WTC11 (cell line): ENCODE measurements around the gene SLC1A3. TPM values are rescaled to one million over a fixed set of nuclear protein-coding genes. Genes with fewer than 3 reads are reported as not detected.

ENCODE experiments used
- ATAC-seq: fragments of 200-7000 bp; cut with Tn5 transposase; 2 replicates; pipeline ENCODE4 v1.10.0; 2021; ENCODE audit warnings: mild to moderate bottlenecking, moderate library complexity
- CTCF ChIA-PET: fragments of 300-600 bp; sonication (Branson Sonifier 250); formaldehyde crosslinking; loops from one replicate; lab custom pipeline; 2021; ENCODE audit warnings: antibody characterized with exemption; lab: Charles Lee
- POLR2A ChIA-PET: fragments of 350-600 bp; sonication (Branson Sonifier 250); formaldehyde crosslinking; loops from one replicate; lab custom pipeline; 2021; ENCODE audit warnings: antibody characterized with exemption; lab: Charles Lee
- DNase-seq: peaks from one replicate; pipeline ENCODE4 v3.0.0; 2021; ENCODE audit warnings: low spot score
- H3K27ac Mint-ChIP-seq: 2 replicates; pipeline ENCODE4 v1.8.0; 2021; ENCODE audit warnings: mixed read lengths
- H3K27me3 Mint-ChIP-seq: 2 replicates; pipeline ENCODE4 v1.8.0; 2021; ENCODE audit warnings: low read depth, mild to moderate bottlenecking, moderate library complexity, mixed read lengths
- H3K36me3 Mint-ChIP-seq: 2 replicates; pipeline ENCODE4 v1.8.0; 2021; ENCODE audit warnings: mixed read lengths
- H3K4me1 Mint-ChIP-seq: 2 replicates; pipeline ENCODE4 v1.8.0; 2022; ENCODE audit warnings: mixed read lengths
- H3K4me3 Mint-ChIP-seq: 2 replicates; pipeline ENCODE4 v1.8.0; 2021; ENCODE audit warnings: mild to moderate bottlenecking, moderate library complexity, mixed read lengths
- H3K9me3 Mint-ChIP-seq: 2 replicates; pipeline ENCODE4 v1.8.0; 2021; ENCODE audit warnings: mixed read lengths
- CREM ChIP-seq: sonication (generic); formaldehyde crosslinking; IDR thresholded peaks from 2 replicates; pipeline ENCODE4 v1.8.1; 2022; ENCODE audit warnings: mild to moderate bottlenecking, missing genetic modification reagents, moderate library complexity
- EMX1 ChIP-seq: fragments of 250-450 bp; sonication (Bioruptor Pico); IDR thresholded peaks from 2 replicates; pipeline ENCODE4 v1.8.0; 2021; ENCODE audit warnings: mild to moderate bottlenecking
- ESRRA ChIP-seq: sonication (generic); formaldehyde crosslinking; IDR thresholded peaks from 2 replicates; pipeline ENCODE4 v1.8.1; 2022; ENCODE audit warnings: mild to moderate bottlenecking, missing genetic modification reagents, borderline replicate concordance
- FOXK1 ChIP-seq: sonication (generic); formaldehyde crosslinking; IDR thresholded peaks from 2 replicates; pipeline ENCODE4 v1.8.0; 2022; ENCODE audit warnings: mild to moderate bottlenecking, moderate library complexity, missing genetic modification reagents
- IRF2 ChIP-seq: sonication (generic); formaldehyde crosslinking; IDR thresholded peaks from 2 replicates; pipeline ENCODE4 v1.8.0; 2022; ENCODE audit warnings: low read depth, missing genetic modification reagents, borderline replicate concordance
- KAT7 ChIP-seq: sonication (generic); formaldehyde crosslinking; IDR thresholded peaks from 2 replicates; pipeline ENCODE4 v1.8.1; 2023; ENCODE audit warnings: missing genetic modification reagents, mild to moderate bottlenecking, borderline replicate concordance
- MXD4 ChIP-seq: fragments of 250-450 bp; sonication (Bioruptor Pico); IDR thresholded peaks from 2 replicates; pipeline ENCODE4 v1.8.0; 2021; ENCODE audit warnings: mild to moderate bottlenecking, moderate library complexity, borderline replicate concordance
- NFATC4 ChIP-seq: fragments of 250-450 bp; sonication (Bioruptor Pico); IDR thresholded peaks from 2 replicates; pipeline ENCODE4 v1.9.0; 2021; ENCODE audit warnings: mild to moderate bottlenecking
- NFE2L1 ChIP-seq: sonication (generic); formaldehyde crosslinking; IDR thresholded peaks from 2 replicates; pipeline ENCODE4 v1.8.1; 2023; ENCODE audit warnings: missing genetic modification reagents
- SMAD4 ChIP-seq: sonication (generic); formaldehyde crosslinking; IDR thresholded peaks from 2 replicates; pipeline ENCODE4 v1.8.0; 2022; ENCODE audit warnings: mild to moderate bottlenecking, missing genetic modification reagents
- SOX15 ChIP-seq: fragments of 250-450 bp; sonication (Bioruptor Pico); IDR thresholded peaks from 2 replicates; pipeline ENCODE4 v1.9.0; 2021; ENCODE audit warnings: mild to moderate bottlenecking
- TCF7 ChIP-seq: sonication (generic); formaldehyde crosslinking; IDR thresholded peaks from 2 replicates; pipeline ENCODE4 v1.8.0; 2022; ENCODE audit warnings: mild to moderate bottlenecking, low read depth, missing genetic modification reagents, moderate library complexity
- TEAD1 ChIP-seq: sonication (generic); formaldehyde crosslinking; IDR thresholded peaks from 2 replicates; pipeline ENCODE4 v1.8.0; 2022; ENCODE audit warnings: mild to moderate bottlenecking, missing genetic modification reagents
- ZNF121 ChIP-seq: sonication (generic); formaldehyde crosslinking; IDR thresholded peaks from 2 replicates; pipeline ENCODE4 v1.8.0; 2023; ENCODE audit warnings: missing genetic modification reagents
- ZNF219 ChIP-seq: sonication (generic); formaldehyde crosslinking; IDR thresholded peaks from 2 replicates; pipeline ENCODE4 v1.8.0; 2023; ENCODE audit warnings: missing genetic modification reagents, mild to moderate bottlenecking, borderline replicate concordance
- total RNA-seq: library from RNA; stranded (reverse); gene quantifications from 3 replicates; pipeline ENCODE4 v1.2.3, GENCODE V29; 2021
- TF ChIP-seq, protein P1 (sequence below): fragments of 250-450 bp; sonication (Bioruptor Pico); IDR thresholded peaks from 2 replicates; pipeline ENCODE4 v1.9.0; 2021; ENCODE audit warnings: mild to moderate bottlenecking
- TF ChIP-seq, protein P2 (sequence below): sonication (generic); formaldehyde crosslinking; IDR thresholded peaks from 2 replicates; pipeline ENCODE4 v1.8.1; 2023; ENCODE audit warnings: mild to moderate bottlenecking, missing genetic modification reagents, moderate library complexity
- TF ChIP-seq, protein P3 (sequence below): sonication (generic); formaldehyde crosslinking; IDR thresholded peaks from 2 replicates; pipeline ENCODE4 v1.8.0; 2022; ENCODE audit warnings: mild to moderate bottlenecking, missing genetic modification reagents
- TF ChIP-seq, protein P4 (sequence below): sonication (generic); formaldehyde crosslinking; IDR thresholded peaks from 2 replicates; pipeline ENCODE4 v1.8.1; 2023; ENCODE audit warnings: mild to moderate bottlenecking, missing genetic modification reagents
- TF ChIP-seq, protein P5 (sequence below): fragments of 250-450 bp; sonication (Bioruptor Pico); IDR thresholded peaks from 2 replicates; pipeline ENCODE4 v1.9.0; 2021; ENCODE audit warnings: mild to moderate bottlenecking, borderline replicate concordance
- TF ChIP-seq, protein P6 (sequence below): sonication (generic); formaldehyde crosslinking; IDR thresholded peaks from 2 replicates; pipeline ENCODE4 v1.8.1; 2023; ENCODE audit warnings: mild to moderate bottlenecking, missing genetic modification reagents, moderate library complexity

Gene SLC1A3
- total RNA-seq, 1 experiment from 2014 or later: 77.9 TPM

DNA sequence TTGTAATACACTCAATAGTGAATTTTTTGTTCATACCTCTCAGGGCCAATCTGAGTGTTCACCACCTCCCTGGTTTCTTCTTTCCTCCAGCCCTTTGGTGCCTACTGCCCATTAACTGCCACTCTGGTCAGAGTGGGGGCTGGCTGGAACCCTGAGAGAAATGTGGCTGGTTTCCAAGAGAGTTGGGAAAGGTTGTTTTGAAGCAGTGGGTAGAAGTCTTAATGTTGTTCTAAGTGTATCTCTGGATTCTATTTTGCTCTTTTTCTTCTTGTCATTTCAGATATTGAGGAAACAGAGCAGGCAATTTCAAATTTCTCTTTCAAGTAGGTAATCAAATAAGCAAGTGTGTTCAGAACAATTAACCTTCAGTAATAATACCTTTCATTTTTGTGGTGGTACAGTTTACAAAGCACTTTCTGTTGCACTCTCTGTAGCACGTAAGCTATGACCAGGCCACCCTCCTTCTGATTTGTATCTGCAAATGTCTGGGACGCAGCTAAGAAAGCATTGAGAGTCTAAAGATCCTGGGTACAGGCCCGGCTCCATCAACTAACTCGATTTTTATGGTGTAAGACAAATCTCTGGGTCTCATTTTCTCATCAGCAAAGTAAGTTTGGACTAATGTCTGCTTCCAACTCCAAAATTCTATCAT lies 8.4 kb downstream of the SLC1A3 start:
- TF ChIP-seq, protein P1, sequence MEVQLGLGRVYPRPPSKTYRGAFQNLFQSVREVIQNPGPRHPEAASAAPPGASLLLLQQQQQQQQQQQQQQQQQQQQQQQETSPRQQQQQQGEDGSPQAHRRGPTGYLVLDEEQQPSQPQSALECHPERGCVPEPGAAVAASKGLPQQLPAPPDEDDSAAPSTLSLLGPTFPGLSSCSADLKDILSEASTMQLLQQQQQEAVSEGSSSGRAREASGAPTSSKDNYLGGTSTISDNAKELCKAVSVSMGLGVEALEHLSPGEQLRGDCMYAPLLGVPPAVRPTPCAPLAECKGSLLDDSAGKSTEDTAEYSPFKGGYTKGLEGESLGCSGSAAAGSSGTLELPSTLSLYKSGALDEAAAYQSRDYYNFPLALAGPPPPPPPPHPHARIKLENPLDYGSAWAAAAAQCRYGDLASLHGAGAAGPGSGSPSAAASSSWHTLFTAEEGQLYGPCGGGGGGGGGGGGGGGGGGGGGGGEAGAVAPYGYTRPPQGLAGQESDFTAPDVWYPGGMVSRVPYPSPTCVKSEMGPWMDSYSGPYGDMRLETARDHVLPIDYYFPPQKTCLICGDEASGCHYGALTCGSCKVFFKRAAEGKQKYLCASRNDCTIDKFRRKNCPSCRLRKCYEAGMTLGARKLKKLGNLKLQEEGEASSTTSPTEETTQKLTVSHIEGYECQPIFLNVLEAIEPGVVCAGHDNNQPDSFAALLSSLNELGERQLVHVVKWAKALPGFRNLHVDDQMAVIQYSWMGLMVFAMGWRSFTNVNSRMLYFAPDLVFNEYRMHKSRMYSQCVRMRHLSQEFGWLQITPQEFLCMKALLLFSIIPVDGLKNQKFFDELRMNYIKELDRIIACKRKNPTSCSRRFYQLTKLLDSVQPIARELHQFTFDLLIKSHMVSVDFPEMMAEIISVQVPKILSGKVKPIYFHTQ (CRISPR knock-in tag): no peak
- TF ChIP-seq SOX15 (CRISPR knock-in tag) (no peak), FOXK1 (CRISPR knock-in tag) (no peak), NFE2L1 (no peak), TEAD1 (CRISPR knock-in tag) (no peak), IRF2 (CRISPR knock-in tag) (no peak), SMAD4 (CRISPR knock-in tag) (no peak), CREM (CRISPR knock-in tag) (no peak), ESRRA (CRISPR knock-in tag) (no peak), ZNF219 (no peak), ZNF121 (CRISPR knock-in tag) (no peak)
- Mint-ChIP-seq H3K36me3 (peaks cover 30% of the 10 kb centered on the region), H3K4me3 (no peak overlapping the region), H3K27ac (peak overlapping the region; percentile 94), H3K27me3 (no peaks in the 10 kb centered on the region), H3K9me3 (no peaks in the 10 kb centered on the region), H3K4me1 (peaks cover 88% of the 10 kb centered on the region)
- CTCF ChIA-PET: interaction anchor here (0.6 kb wide), 1 partner anchor 200 kb away, joined by 5 read pairs; no protein-coding TSS in a partner anchor
- ATAC-seq (no peak), DNase-seq (no peak)
- POLR2A ChIA-PET: no interaction called here

DNA sequence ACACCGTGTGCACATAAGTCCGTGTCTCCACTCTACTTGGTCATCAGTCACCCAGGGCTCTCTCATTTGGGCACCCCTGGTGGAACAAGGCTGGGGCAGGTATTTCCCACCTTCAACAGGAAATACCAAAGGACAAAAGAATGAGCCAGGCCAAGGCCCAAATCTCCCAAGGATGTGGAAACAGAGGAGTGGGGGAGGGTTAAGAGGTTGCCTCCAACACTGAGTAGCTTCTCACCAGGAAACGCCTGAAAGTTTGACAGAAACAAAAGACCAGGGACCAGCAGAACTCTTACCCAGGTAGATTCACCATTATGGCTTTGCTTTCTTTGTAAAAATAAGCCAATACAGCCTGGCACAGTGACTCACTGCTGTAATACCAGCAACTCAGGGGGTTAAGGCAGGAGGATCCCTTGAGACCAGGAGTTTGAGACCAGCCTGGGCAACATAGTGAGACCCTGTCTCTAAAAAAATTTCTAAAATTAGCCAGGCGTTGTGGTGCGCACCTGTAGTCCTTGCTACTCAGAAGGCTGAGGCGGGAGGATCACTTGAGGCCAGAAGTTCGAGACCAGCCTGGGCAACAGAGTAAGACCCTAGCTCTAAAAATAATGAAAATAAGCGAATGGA lies 12.7 kb downstream of the SLC1A3 start:
- peak overlapping the region; percentile 96 for H3K27ac Mint-ChIP-seq
- H3K4me3 Mint-ChIP-seq: peak overlapping the region; percentile 16
- peak; percentile 94 for ATAC-seq
- H3K27me3 Mint-ChIP-seq: no peaks in the 10 kb centered on the region
- H3K4me1 Mint-ChIP-seq: peaks cover 86% of the 10 kb centered on the region
- peaks cover 9% of the 10 kb centered on the region for H3K36me3 Mint-ChIP-seq
- CTCF ChIA-PET: interaction anchor here (1.0 to 1.4 kb wide), 3 partner anchors 12 to 77 kb away, joined by 3 to 5 read pairs (median 4); partner anchors contain the start of gene SLC1A3
- peak; percentile 66 for DNase-seq
- POLR2A ChIA-PET: interaction anchor here (1.4 kb wide), 1 partner anchor 71 kb away, joined by 3 read pairs; no protein-coding TSS in a partner anchor
- H3K9me3 Mint-ChIP-seq: no peaks in the 10 kb centered on the region
- peak; percentile 52; the same call in 1 of the 2 replicates for TF ChIP-seq MXD4 (CRISPR knock-in tag)
- no peak; the same call in 1 of the 2 replicates for TF ChIP-seq EMX1 (CRISPR knock-in tag)
- TF ChIP-seq, protein P2, sequence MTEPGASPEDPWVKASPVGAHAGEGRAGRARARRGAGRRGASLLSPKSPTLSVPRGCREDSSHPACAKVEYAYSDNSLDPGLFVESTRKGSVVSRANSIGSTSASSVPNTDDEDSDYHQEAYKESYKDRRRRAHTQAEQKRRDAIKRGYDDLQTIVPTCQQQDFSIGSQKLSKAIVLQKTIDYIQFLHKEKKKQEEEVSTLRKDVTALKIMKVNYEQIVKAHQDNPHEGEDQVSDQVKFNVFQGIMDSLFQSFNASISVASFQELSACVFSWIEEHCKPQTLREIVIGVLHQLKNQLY (CRISPR knock-in tag): no peak
- TF ChIP-seq, protein P3, sequence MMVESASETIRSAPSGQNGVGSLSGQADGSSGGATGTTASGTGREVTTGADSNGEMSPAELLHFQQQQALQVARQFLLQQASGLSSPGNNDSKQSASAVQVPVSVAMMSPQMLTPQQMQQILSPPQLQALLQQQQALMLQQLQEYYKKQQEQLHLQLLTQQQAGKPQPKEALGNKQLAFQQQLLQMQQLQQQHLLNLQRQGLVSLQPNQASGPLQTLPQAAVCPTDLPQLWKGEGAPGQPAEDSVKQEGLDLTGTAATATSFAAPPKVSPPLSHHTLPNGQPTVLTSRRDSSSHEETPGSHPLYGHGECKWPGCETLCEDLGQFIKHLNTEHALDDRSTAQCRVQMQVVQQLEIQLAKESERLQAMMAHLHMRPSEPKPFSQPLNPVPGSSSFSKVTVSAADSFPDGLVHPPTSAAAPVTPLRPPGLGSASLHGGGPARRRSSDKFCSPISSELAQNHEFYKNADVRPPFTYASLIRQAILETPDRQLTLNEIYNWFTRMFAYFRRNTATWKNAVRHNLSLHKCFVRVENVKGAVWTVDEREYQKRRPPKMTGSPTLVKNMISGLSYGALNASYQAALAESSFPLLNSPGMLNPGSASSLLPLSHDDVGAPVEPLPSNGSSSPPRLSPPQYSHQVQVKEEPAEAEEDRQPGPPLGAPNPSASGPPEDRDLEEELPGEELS (CRISPR knock-in tag): peak; percentile 32; the same call in 1 of the 2 replicates
- peak; percentile 99 for TF ChIP-seq ZNF121 (CRISPR knock-in tag)
- 0 out of 2 replicates have a peak, but pooled peaks have one; percentile 17 for TF ChIP-seq ZNF219
- no peak for TF ChIP-seq TCF7
- TF ChIP-seq, protein P4, sequence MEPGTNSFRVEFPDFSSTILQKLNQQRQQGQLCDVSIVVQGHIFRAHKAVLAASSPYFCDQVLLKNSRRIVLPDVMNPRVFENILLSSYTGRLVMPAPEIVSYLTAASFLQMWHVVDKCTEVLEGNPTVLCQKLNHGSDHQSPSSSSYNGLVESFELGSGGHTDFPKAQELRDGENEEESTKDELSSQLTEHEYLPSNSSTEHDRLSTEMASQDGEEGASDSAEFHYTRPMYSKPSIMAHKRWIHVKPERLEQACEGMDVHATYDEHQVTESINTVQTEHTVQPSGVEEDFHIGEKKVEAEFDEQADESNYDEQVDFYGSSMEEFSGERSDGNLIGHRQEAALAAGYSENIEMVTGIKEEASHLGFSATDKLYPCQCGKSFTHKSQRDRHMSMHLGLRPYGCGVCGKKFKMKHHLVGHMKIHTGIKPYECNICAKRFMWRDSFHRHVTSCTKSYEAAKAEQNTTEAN (CRISPR knock-in tag): no peak
- TF ChIP-seq TEAD1 (CRISPR knock-in tag): peak; percentile 95; the same call in 1 of the 2 replicates
- TF ChIP-seq, protein P5, sequence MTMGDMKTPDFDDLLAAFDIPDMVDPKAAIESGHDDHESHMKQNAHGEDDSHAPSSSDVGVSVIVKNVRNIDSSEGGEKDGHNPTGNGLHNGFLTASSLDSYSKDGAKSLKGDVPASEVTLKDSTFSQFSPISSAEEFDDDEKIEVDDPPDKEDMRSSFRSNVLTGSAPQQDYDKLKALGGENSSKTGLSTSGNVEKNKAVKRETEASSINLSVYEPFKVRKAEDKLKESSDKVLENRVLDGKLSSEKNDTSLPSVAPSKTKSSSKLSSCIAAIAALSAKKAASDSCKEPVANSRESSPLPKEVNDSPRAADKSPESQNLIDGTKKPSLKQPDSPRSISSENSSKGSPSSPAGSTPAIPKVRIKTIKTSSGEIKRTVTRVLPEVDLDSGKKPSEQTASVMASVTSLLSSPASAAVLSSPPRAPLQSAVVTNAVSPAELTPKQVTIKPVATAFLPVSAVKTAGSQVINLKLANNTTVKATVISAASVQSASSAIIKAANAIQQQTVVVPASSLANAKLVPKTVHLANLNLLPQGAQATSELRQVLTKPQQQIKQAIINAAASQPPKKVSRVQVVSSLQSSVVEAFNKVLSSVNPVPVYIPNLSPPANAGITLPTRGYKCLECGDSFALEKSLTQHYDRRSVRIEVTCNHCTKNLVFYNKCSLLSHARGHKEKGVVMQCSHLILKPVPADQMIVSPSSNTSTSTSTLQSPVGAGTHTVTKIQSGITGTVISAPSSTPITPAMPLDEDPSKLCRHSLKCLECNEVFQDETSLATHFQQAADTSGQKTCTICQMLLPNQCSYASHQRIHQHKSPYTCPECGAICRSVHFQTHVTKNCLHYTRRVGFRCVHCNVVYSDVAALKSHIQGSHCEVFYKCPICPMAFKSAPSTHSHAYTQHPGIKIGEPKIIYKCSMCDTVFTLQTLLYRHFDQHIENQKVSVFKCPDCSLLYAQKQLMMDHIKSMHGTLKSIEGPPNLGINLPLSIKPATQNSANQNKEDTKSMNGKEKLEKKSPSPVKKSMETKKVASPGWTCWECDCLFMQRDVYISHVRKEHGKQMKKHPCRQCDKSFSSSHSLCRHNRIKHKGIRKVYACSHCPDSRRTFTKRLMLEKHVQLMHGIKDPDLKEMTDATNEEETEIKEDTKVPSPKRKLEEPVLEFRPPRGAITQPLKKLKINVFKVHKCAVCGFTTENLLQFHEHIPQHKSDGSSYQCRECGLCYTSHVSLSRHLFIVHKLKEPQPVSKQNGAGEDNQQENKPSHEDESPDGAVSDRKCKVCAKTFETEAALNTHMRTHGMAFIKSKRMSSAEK (CRISPR knock-in tag): 0 out of 2 replicates have a peak, but pooled peaks have one; percentile 61
- TF ChIP-seq, protein P6, sequence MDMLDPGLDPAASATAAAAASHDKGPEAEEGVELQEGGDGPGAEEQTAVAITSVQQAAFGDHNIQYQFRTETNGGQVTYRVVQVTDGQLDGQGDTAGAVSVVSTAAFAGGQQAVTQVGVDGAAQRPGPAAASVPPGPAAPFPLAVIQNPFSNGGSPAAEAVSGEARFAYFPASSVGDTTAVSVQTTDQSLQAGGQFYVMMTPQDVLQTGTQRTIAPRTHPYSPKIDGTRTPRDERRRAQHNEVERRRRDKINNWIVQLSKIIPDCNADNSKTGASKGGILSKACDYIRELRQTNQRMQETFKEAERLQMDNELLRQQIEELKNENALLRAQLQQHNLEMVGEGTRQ: no peak
- no peak for TF ChIP-seq KAT7 (CRISPR knock-in tag)
- TF ChIP-seq NFATC4 (CRISPR knock-in tag): no peak
- peak; percentile 62; the same call in 1 of the 2 replicates for TF ChIP-seq FOXK1 (CRISPR knock-in tag)
